WI38 (cell line): ENCODE data around the gene CD244.

Experiments
- H3K4me3 ChIP-seq: 2 replicates; pipeline ENCODE4 v1.5.1; 2011; ENCODE audit warnings: low read depth, mild to moderate bottlenecking, control low read depth, low read length
- CTCF ChIP-seq: IDR thresholded peaks from 2 replicates; pipeline ENCODE4 v1.5.1; 2012; ENCODE audit warnings: low read depth, mild to moderate bottlenecking, control low read depth, low read length

The CD244 gene

GRCh38 chr1:160855181-160855981, 7.3 kb downstream of the CD244 start:
- TF ChIP-seq CTCF = no peak

GRCh38 chr1:160853754-160854153, 8.9 kb downstream of the CD244 start:
- H3K4me3 ChIP-seq = no peak overlapping the region
- TF ChIP-seq CTCF = no peak

More at GRCh38 chr1:160855181-160855981, 7.3 kb downstream of the CD244 start:
- no peak overlapping the region for H3K4me3 ChIP-seq

GRCh38 chr1:160853014-160853413, 9.7 kb downstream of the CD244 start:
- no peak for TF ChIP-seq CTCF
- H3K4me3 ChIP-seq = no peak overlapping the region

- no peak overlapping the region for H3K4me3 ChIP-seq
- TF ChIP-seq CTCF = no peak
Observed at GRCh38 chr1:160850993-160851392, 11.7 kb downstream of the CD244 start.

- H3K4me3 ChIP-seq = no peak overlapping the region
- TF ChIP-seq CTCF = no peak
Observed at GRCh38 chr1:160850541-160850940, 12.1 kb downstream of the CD244 start.

GRCh38 chr1:160846281-160846680, 16.4 kb downstream of the CD244 start:
- TF ChIP-seq CTCF = no peak

GRCh38 chr1:160844447-160845232, 18.0 kb downstream of the CD244 start:
- no peak overlapping the region for H3K4me3 ChIP-seq
- TF ChIP-seq CTCF = no peak

More at GRCh38 chr1:160846281-160846680, 16.4 kb downstream of the CD244 start:
- no peak overlapping the region for H3K4me3 ChIP-seq
